ENCODE results near the gene PLOD2.

PLOD2 gene

GRCh38 chr3:146160964-146161662 lies at the start of gene PLOD2:
Gene PLOD2, minus strand, starts transcription at chr3:146161184. Its CDS starts 195 bp downstream, at chr3:146160989.
- DNase-seq = peak; percentile 60

DNA sequence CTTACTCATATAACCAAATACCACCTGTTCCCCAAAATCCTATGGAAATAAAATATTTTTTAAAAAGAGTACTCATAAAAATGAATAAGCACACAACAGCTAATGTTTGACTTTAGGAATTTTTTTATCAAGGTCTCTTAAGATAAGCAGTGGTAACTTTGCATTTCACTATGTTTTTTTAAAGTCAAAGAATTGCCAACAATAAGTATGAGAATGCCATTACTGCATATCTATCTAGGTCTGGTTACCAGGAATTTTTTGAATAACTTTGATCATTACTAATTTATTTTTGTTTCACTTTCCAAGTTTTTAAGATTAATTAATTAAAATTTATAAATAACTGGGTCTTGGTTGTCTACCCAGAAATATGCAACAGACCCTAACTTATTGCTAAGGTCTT lies 48.4 kb upstream of the PLOD2 start:
- no peak for DNase-seq

- no peak for DNase-seq
Observed at GRCh38 chr3:146203776-146204175, 42.8 kb upstream of the PLOD2 start.

DNA sequence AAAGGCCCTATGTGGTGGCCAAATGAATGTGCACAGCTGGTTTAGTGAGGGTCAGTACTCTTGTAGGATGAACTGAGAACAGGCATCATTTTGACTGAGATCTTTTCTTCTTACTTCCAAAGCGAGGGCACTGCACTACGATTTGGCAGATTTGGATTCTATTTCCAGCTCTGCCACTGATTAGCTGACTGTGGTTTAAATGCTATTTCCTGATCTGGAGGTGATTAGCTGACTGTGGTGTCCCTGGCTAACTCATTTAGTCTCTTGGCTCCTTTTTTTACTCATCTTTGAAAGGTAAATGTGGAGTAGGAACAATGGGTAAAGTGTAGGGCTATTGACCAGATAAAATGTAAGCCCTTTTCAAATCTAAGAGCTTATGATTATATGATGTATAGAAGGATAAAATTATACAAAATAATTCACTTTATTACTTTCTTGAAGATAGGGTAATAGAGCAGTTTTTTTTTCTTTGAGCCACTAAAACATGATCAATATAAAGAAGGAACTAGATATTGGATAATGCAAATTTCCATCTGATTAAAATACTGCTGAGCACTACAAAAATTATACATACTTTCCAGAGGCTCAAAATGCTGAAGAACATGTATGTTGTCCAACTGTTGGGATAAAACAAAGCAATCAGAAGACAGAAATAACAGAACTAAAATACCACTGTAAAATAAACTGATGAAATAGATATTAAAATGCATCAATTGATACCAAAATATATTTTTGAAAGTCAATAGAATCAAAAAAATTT lies 39.7 kb upstream of the PLOD2 start:
- DNase-seq = no peak

GRCh38 chr3:146199762-146200161 lies 38.8 kb upstream of the PLOD2 start:
- no peak for DNase-seq

DNA sequence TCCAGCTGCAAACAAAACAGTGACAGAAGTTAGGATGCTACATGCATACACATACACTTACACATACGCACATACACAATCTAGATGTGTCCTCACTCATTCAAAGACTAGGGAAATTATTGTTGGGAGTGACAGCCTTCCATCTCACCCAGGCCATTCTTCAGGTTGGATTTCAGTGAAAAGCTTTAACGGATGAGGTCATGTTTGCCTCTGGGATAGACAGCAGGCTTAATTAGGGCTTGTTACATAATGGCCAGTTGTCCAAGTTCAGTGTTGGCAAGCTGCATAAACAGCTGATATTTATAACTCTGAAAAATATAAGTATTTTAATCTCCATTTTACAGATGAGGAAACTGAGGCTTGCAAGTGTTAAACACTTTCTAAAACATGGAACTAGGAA lies 35.8 kb upstream of the PLOD2 start:
- DNase-seq = no peak

- no peak for DNase-seq
Observed at GRCh38 chr3:146195605-146196004, 34.6 kb upstream of the PLOD2 start.

- DNase-seq = no peak
Observed at GRCh38 chr3:146195030-146195429, 34.0 kb upstream of the PLOD2 start.

DNA sequence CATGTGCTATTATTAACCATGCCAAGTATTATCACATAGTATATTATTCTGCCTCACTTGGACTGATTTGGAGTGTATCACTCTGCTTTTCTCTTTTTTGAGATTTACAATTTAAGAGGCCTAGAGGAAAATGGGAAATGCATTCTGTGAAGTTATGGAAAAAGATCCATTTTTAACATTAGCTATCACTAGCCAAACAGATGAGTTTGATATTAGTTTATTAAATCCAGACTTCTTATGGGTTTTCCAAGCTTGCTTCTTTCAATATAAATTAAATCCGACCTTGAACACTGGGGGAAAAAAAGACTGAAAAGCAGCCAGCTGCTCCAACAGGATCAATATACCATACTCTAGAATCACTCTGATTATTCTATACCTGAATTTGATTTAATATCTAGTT lies 30.1 kb upstream of the PLOD2 start:
- DNase-seq = no peak

DNA sequence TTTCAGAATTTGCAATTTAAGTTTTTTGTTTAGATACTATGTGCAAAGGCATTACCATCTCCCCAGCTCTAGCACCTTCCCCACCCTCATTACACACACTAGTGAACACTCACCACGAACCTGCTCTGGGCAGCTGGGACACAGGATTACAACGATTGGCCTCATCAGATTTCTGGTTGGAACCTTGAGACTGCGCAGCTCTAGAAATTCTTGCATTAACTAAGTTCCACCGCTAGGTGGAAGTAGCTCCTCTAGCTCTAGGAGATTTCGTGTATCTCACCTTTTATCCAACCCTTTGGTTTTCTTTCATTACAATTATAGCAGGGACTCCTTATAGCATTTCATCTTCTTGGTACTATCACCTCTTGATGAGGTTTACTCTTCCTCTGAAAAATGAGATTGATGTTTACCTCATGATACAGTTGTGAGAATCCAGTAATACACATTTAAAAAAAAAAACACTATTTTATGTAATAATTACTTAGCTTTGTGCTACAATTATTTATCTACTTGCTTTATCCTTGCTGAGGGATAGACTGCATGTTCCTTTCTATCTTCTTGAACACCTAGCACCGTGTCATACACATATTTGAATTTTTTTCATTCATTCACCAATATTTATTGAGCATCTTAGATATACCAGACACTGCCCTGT lies 28.7 kb upstream of the PLOD2 start:
- peak; percentile 56 for DNase-seq

DNA sequence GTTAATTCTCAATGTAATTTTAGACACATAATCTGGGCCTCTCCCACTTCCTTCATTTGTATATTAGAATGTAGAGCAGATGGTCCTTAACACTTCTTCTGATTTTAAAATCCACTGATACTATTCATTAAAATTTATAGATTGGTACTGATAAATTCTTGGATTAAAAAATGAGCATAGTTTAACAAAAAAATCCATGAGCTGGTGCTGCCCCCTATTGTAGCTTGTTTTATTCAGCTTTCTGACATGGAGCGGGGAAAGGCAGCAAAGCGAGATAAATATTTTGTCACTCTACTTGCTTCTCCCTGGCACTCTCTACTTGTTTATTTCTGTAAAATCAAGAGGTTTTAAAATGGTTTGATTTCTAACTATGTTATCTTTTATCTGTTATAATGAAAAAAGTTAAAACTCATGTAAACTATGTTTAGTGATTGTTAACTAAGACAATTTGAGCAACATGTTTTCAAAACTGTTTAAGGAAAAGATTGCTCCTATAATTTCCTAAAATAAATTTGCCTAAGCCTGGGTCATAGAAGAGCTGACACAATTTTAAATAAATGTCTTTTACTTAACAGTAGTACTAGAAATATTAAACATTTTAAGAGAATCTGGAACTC lies 26.5 kb upstream of the PLOD2 start:
- DNase-seq = peak; percentile 49

- no peak for DNase-seq
Observed at GRCh38 chr3:146184241-146185015, 23.4 kb upstream of the PLOD2 start.

DNA sequence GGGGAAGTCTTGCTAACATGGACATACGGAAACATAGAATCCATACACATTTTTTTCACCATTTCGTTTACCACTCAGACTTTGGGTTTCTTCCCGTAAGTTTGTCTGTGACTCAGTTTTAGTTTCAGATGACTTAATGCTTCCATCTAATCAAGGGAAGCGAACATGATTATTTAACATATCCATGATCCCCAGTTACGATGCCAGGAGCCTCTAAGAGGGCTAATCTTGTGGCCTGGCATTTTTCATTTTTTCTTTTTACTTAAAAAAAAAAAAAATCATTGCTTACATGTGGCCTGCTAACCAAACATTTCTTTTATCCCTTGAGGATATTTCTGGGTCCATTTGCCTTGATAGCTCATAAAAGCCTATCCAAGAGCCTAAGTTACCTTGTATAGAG lies 20.2 kb upstream of the PLOD2 start:
- no peak for DNase-seq

DNA sequence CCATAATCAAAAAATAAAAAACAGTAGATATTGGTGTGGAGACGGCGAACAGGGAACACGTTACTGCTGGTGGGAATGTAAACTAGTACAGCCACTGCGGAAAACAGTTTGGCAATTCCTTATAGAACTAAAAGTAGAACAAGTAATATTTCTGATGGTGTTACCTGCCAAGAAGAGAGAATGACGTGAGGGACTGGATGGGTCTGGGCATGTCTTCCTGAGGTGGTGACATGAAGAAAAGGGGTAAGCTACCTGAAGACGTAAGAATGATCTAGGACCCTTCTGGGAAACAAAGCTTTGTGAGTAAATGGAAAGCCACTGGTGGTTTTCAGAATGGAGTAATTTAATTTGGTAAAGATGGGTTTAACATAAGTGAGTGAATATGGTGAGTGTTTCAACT lies 19.4 kb upstream of the PLOD2 start:
- DNase-seq = no peak

GRCh38 chr3:146178006-146178689 lies 17.2 kb upstream of the PLOD2 start:
- no peak for DNase-seq

GRCh38 chr3:146177519-146177918 lies 16.5 kb upstream of the PLOD2 start:
- DNase-seq = no peak

GRCh38 chr3:146177072-146177471 lies 16.1 kb upstream of the PLOD2 start:
- DNase-seq = no peak

GRCh38 chr3:146172586-146172985 lies 11.6 kb upstream of the PLOD2 start:
- DNase-seq = no peak

DNA sequence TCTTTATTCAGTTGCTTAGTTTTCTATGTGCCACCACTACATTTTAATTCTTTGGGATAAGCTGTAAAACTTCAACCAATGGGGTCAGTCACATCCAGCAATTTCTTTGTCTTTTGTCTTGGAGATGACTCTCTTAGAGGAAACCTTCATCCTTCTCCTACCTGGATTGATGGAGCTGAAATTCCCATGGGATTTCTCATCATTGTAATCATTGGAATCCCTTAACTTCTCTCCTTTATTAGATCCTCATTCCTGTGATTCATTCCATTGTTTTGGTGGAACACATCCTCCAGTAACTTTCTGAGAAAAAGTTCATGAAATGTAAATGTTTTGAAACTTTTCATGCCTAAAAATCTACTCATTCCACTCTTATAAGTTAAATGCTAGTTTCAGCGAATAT lies 9.6 kb upstream of the PLOD2 start:
- no peak for DNase-seq

- DNase-seq = no peak
Observed at GRCh38 chr3:146169891-146170290, 8.9 kb upstream of the PLOD2 start.

GRCh38 chr3:146166826-146167225 lies 5.8 kb upstream of the PLOD2 start:
- no peak for DNase-seq

DNA sequence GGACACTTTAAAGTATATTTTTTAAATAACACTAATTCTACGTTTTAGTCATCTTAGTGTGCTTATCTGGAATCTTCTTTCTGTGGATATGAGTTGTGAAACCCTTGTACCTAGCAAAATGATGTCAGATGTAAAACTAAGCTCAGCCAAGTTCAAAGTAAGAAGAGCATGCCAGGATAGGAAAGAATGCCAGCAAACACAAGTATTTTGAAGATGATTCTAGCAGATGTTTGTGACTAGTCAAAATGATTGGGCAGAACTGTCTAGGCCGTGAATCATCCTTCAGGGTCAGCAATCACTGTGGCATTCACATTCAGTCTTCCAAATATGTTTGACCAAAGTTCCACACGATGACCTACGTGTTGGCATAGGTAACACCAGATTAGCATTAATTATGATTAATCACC lies 5.4 kb upstream of the PLOD2 start:
- no peak for DNase-seq
